Activated naive CD8-positive, alpha-beta T cell treated with anti-CD3 and anti-CD28 coated beads, Interleukin-2, amount 50 U/mL, for 24 hours (primary cell): Measurements from ENCODE around the gene GCH1.

Source experiments
- ATAC-seq: fragments of 150-1000 bp; cut with Tn5 transposase; one replicate; pipeline ENCODE4 v1.10.0; 2021
- DNase-seq: peaks from one replicate; pipeline ENCODE4 v3.0.0; 2021
- H3K27ac Mint-ChIP-seq: one replicate; pipeline ENCODE4 v1.8.0; 2021; ENCODE audit warnings: mild to moderate bottlenecking, mixed read lengths
- H3K27me3 Mint-ChIP-seq: one replicate; pipeline ENCODE4 v1.8.0; 2021; ENCODE audit warnings: mixed read lengths
- H3K36me3 Mint-ChIP-seq: one replicate; pipeline ENCODE4 v1.8.0; 2021; ENCODE audit warnings: low read depth, mixed read lengths
- H3K4me1 Mint-ChIP-seq: one replicate; pipeline ENCODE4 v1.8.0; 2021; ENCODE audit warnings: mixed read lengths
- H3K4me3 Mint-ChIP-seq: one replicate; pipeline ENCODE4 v1.8.0; 2021; ENCODE audit warnings: mild to moderate bottlenecking, moderate library complexity, mixed read lengths
- H3K9me3 Mint-ChIP-seq: one replicate; pipeline ENCODE4 v1.8.0; 2021; ENCODE audit warnings: mixed read lengths

The GCH1 gene

DNA sequence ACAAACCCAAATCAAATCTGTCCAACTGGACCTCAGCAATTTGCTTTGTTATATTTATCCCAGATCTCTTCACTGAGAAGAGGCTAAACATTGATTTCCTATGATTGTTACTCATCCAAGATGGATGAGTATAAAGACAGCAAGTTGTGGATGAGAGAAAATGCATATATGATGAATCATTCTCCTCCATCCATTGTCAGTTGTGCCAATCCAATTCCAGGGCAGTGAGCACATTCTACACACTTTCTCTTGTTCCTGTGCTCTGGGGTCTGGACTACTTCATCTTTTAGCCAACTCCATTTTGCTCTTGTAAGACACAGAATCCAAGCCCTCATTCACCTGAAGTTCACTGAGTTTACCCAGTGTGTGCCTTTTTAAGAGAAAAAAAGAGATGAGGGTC lies 105.7 kb downstream of the GCH1 start:
- no peak for ATAC-seq
- no peaks in the 10 kb centered on the region for H3K36me3 Mint-ChIP-seq
- DNase-seq = no peak

DNA sequence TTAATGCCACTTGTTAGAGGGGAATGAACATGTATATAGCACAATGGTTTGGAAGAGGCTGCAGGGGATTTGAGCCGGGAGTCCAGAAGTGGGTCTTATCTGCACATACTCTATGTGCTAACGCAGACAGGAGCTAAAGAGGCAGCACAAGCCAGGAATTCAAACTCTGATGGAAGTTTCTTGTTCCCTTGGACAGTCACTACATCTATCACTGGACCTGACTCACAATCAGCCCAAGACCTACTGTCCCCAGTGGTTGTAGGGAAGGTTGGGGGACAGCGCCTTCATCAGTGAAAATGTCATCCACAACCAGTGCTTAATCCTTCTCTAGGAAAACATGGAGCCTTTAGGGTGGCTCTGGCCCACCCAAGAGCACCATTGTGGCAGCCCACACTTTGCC lies 107.8 kb downstream of the GCH1 start:
- Mint-ChIP-seq H3K27ac (no peak overlapping the region), H3K4me1 (no peaks in the 10 kb centered on the region), H3K27me3 (peaks cover under 1% of the 10 kb centered on the region), H3K4me3 (no peak overlapping the region), H3K9me3 (peaks cover 5% of the 10 kb centered on the region), H3K36me3 (no peaks in the 10 kb centered on the region)
- DNase-seq = no peak
- ATAC-seq = no peak

More for the DNA sequence above, 105.7 kb downstream of the GCH1 start:
- no peaks in the 10 kb centered on the region for H3K4me1 Mint-ChIP-seq
- H3K9me3 Mint-ChIP-seq = peaks cover 5% of the 10 kb centered on the region
- H3K4me3 Mint-ChIP-seq = no peak overlapping the region
- no peak overlapping the region for H3K27ac Mint-ChIP-seq
- H3K27me3 Mint-ChIP-seq = peaks cover 15% of the 10 kb centered on the region

DNA sequence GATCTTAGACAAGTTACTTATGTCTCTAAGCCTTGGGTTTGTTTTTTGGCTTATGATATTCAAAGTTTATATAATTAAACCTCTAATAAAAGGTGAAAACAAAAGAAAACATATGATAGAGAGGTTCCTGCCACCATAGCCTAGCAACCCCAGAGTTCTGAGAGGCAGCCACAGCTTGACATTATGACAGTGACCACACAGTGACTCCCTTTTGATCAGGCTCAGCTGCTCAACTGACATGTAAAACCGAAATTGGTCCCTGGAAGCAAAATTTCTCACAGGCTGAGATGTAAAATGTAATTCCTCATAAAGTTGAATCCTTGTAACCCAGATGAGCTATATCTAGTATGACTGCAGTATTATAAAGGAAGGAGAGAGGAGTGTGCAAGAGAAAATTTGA lies 108.5 kb downstream of the GCH1 start:
- H3K9me3 Mint-ChIP-seq = peaks cover 5% of the 10 kb centered on the region
- no peak for DNase-seq
- ATAC-seq = no peak
- H3K36me3 Mint-ChIP-seq = peaks cover 3% of the 10 kb centered on the region
- no peaks in the 10 kb centered on the region for H3K27me3 Mint-ChIP-seq
- H3K4me1 Mint-ChIP-seq = no peaks in the 10 kb centered on the region
- H3K4me3 Mint-ChIP-seq = no peak overlapping the region
- H3K27ac Mint-ChIP-seq = no peak overlapping the region

DNA sequence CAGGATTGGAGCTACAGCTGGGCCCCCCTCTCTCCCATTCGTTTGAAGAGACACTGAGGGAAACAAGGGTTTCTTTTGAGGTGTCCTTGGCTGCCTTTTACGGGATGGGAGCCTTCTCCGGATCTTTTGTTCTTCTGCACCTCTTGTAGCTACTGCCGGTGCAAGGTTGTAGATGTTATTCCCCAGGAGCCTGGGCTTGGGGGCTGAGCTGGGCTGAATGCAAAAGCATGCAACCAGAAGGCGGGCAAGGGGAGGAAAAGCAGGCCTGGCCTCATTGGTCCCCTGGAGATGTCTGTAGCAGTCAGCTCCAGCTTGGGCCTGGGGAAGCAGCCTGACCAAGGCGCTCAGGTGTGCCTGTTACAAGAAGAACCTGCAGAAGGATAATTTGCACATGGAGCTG lies 110.3 kb downstream of the GCH1 start:
- Mint-ChIP-seq H3K9me3 (peaks cover 5% of the 10 kb centered on the region), H3K4me3 (no peak overlapping the region), H3K36me3 (peaks cover 6% of the 10 kb centered on the region), H3K27ac (no peak overlapping the region), H3K4me1 (no peaks in the 10 kb centered on the region), H3K27me3 (no peaks in the 10 kb centered on the region)
- ATAC-seq (no peak), DNase-seq (no peak)
